Caki2 (cell line): Measurements from ENCODE around the gene KIF1C. TPM values are rescaled to one million over a fixed set of nuclear protein-coding genes. Genes with fewer than 3 reads are reported as not detected.
"Not testable (repeated sequence)": the region's sequence is repeated elsewhere in the genome, so short reads cannot be mapped to it uniquely, and the experiment has no call there.

Source experiments
- DNase-seq: peaks from one replicate; pipeline ENCODE4 v3.0.0-alpha.2; 2015; ENCODE audit warnings: low read depth
- in situ Hi-C: cut with HindIII; loops from 2 replicates; pipeline ENCODE4 v1.10.0; 2016; ENCODE audit warnings: low sequenced_read_pairs, low pct_unique_long_range_greater_than_20kb, mixed read lengths
- total RNA-seq: library from RNA; depleted of rRNA; stranded (reverse); fragments of >200 nt; shearing (Covaris generic); gene quantifications from 2 replicates; pipeline ENCODE4 v1.2.3, GENCODE V29; 2014; ENCODE audit warnings: low replicate concordance

The KIF1C gene
- total RNA-seq, 1 experiment from 2014 or later, result 44.0 TPM

GRCh38 chr17:5031365-5032082 is 33.8 kb downstream of the KIF1C start:
- in situ Hi-C loops, result no loop called here
- DNase-seq, result peak; percentile 66

GRCh38 chr17:5032865-5033264 is 35.1 kb downstream of the KIF1C start:
- no peak for DNase-seq
- in situ Hi-C loops, result no loop called here

GRCh38 chr17:5033352-5034015 is 35.7 kb downstream of the KIF1C start:
- DNase-seq, result no peak
- in situ Hi-C loops, result no loop called here

- no peak for DNase-seq
- in situ Hi-C loops, result no loop called here
These were observed 36.3 kb downstream of the KIF1C start for GRCh38 chr17:5034063-5034462.

- in situ Hi-C loops, result no loop called here
- DNase-seq, result no peak
These were observed 36.9 kb downstream of the KIF1C start for GRCh38 chr17:5034651-5035050.

- DNase-seq, result no peak
- in situ Hi-C loops, result no loop called here
These were observed 37.6 kb downstream of the KIF1C start, which contains the start of gene SLC52A1 for GRCh38 chr17:5035315-5035714. Gene SLC52A1, minus strand, starts transcription at chr17:5035426. Its CDS starts 820 bp downstream, at chr17:5034606.

GRCh38 chr17:5042157-5043022 is 44.6 kb downstream of the KIF1C start:
- DNase-seq, result no peak
- in situ Hi-C loops, result no loop called here

GRCh38 chr17:5043524-5043923 is 45.8 kb downstream of the KIF1C start:
- no peak for DNase-seq
- in situ Hi-C loops, result no loop called here

- no peak for DNase-seq
These were observed 46.9 kb downstream of the KIF1C start for GRCh38 chr17:5044630-5045029.

GRCh38 chr17:5045496-5045895 is 47.7 kb downstream of the KIF1C start:
- in situ Hi-C loops, result no loop called here
- DNase-seq, result no peak

More at GRCh38 chr17:5044630-5045029, 46.9 kb downstream of the KIF1C start:
- in situ Hi-C loops, result no loop called here

GRCh38 chr17:5047446-5047845 is 49.7 kb downstream of the KIF1C start:
- in situ Hi-C loops, result no loop called here
- DNase-seq, result no peak

- no peak for DNase-seq
- in situ Hi-C loops, result no loop called here
These were observed 51.6 kb downstream of the KIF1C start for GRCh38 chr17:5049314-5049841.

- in situ Hi-C loops, result no loop called here
- no peak for DNase-seq
These were observed 52.5 kb downstream of the KIF1C start for GRCh38 chr17:5050278-5050677.

- in situ Hi-C loops, result no loop called here
- DNase-seq, result no peak
These were observed 57.8 kb downstream of the KIF1C start for GRCh38 chr17:5055543-5055942.

- in situ Hi-C loops, result no loop called here
- DNase-seq, result no peak
These were observed 67.5 kb downstream of the KIF1C start for GRCh38 chr17:5065227-5065744.

GRCh38 chr17:5068236-5068635 is 70.5 kb downstream of the KIF1C start:
- in situ Hi-C loops, result no loop called here
- no peak for DNase-seq

GRCh38 chr17:5069724-5070123 is 72.0 kb downstream of the KIF1C start:
- in situ Hi-C loops, result no loop called here
- no peak for DNase-seq

GRCh38 chr17:5075472-5075871 is 77.7 kb downstream of the KIF1C start:
- in situ Hi-C loops, DNase-seq: not testable (repeated sequence)
